Measurements from ENCODE around the gene MATN3. TPM values are rescaled to one million over a fixed set of nuclear protein-coding genes. Genes with fewer than 3 reads are reported as not detected.
A peak's percentile ranks its signal among the peaks of the same experiment; 100 is the strongest.

Gene MATN3
- total and polyA plus RNA-seq, 2 of the 8 experiments (the other 6 are each of a cell fraction or from before 2014, with no cell fraction given): 3.0 to 9.9 TPM

DNA sequence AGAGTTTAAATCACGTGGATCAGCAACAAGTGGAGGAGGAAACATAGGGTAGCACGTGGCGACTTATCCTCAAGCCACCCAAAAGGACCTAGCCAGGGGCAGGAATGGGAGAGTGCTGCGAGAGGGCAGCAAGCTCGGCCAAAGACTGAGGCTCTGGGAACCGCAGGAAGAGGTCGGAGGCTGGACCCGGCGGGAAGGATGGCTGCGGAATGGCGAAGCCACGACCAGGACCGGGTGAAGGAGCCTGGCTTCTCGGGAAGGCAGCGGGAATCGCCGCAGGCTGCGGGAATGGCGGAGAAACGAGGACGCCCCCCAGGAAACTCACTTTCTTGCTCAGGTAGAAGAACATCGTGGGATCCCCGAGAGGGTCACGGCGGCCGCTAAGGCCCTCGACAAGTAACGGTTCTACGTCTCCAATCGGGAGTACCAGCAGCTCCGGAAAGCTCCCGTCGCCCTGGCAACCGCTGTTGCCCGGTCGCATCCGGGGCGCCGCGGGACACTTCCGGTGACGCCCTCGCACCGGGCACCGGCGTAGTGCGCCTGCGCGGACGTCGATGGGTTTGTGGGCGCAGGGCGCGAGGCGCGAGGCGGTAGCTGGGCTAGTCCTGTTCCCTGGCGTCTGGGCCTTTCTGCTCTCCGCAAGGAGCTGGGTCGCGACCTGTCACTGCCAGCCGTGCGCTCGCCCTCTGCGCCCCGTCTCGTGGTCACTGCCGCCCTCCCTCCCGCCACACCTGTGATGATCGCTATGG is 22.6 kb downstream of the MATN3 start, which contains the start of gene WDR35 (continued):
- TF ChIP-seq YY1 (IDR thresholded peaks at IDR 0.05; ENCODE audit: low read depth, low read length): peak; percentile 72
- TF ChIP-seq RFX5 (IDR thresholded peaks at IDR 0.05; ENCODE audit: borderline replicate concordance, low read depth, low read length): no peak
- no peak for TF ChIP-seq CEBPB (IDR thresholded peaks at IDR 0.05; ENCODE audit: low read depth, low read length)
- TF ChIP-seq ASH2L (IDR thresholded peaks at IDR 0.05; ENCODE audit: low read length): peak; percentile 93
- TF ChIP-seq CREB1 (IDR thresholded peaks at IDR 0.05): peak; percentile 66; the same call in 1 of the 2 replicates
- TF ChIP-seq KDM1A (IDR thresholded peaks at IDR 0.05; ENCODE audit: borderline replicate concordance, low read length): peak; percentile 95
- peak; percentile 28; the same call in 1 of the 2 replicates for TF ChIP-seq SP1 (IDR thresholded peaks at IDR 0.05; ENCODE audit: low read depth, low read length)
- no peak for TF ChIP-seq SUZ12 (IDR thresholded peaks at IDR 0.05; ENCODE audit: low read length)
- no peak for TF ChIP-seq CHD2 (IDR thresholded peaks at IDR 0.05; ENCODE audit: low read length)
- TF ChIP-seq NANOG (IDR thresholded peaks at IDR 0.05; ENCODE audit: insufficient read depth, low read depth, low read length, poor library complexity, severe bottlenecking): no peak
- TF ChIP-seq ZNF274 (IDR thresholded peaks at IDR 0.05; ENCODE audit: borderline replicate concordance, extremely low read depth, low read length): no peak
- no peak for TF ChIP-seq JUN (IDR thresholded peaks at IDR 0.05; ENCODE audit: low read depth, low read length)
- no peak for TF ChIP-seq NRF1 (IDR thresholded peaks at IDR 0.05; ENCODE audit: low read depth, low read length)
- no peak for TF ChIP-seq SIRT6 (IDR thresholded peaks at IDR 0.05; ENCODE audit: low read length)
- no peak for TF ChIP-seq TAF7 (optimal IDR thresholded peaks at IDR 0.05; ENCODE audit: borderline replicate concordance, low read depth, low read length)
- no peak for TF ChIP-seq TEAD4 (IDR thresholded peaks at IDR 0.05; ENCODE audit: low read depth, low read length)
- no peak for TF ChIP-seq CHD1 (IDR thresholded peaks at IDR 0.05; ENCODE audit: low read depth, low read length)
- TF ChIP-seq, protein P1, sequence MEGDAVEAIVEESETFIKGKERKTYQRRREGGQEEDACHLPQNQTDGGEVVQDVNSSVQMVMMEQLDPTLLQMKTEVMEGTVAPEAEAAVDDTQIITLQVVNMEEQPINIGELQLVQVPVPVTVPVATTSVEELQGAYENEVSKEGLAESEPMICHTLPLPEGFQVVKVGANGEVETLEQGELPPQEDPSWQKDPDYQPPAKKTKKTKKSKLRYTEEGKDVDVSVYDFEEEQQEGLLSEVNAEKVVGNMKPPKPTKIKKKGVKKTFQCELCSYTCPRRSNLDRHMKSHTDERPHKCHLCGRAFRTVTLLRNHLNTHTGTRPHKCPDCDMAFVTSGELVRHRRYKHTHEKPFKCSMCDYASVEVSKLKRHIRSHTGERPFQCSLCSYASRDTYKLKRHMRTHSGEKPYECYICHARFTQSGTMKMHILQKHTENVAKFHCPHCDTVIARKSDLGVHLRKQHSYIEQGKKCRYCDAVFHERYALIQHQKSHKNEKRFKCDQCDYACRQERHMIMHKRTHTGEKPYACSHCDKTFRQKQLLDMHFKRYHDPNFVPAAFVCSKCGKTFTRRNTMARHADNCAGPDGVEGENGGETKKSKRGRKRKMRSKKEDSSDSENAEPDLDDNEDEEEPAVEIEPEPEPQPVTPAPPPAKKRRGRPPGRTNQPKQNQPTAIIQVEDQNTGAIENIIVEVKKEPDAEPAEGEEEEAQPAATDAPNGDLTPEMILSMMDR (IDR thresholded peaks at IDR 0.05; ENCODE audit: control extremely low read depth in 1 of 3, insufficient read depth in 1 of 3, low read depth in 1 of 3, low read length in 3 of 3): no peak
- peak; percentile 70 to 87 for TF ChIP-seq POLR2A (IDR thresholded peaks at IDR 0.05; ENCODE audit: control extremely low read depth in 1 of 2, low read depth in 2 of 2, low read length in 2 of 2)
- TF ChIP-seq, protein P2, sequence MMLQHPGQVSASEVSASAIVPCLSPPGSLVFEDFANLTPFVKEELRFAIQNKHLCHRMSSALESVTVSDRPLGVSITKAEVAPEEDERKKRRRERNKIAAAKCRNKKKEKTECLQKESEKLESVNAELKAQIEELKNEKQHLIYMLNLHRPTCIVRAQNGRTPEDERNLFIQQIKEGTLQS (IDR thresholded peaks at IDR 0.05; ENCODE audit: insufficient read depth, low read depth, low read length): no peak

Data from H1 (cell line).